PFSK-1 (cell line): ENCODE results near the gene CDKN2D.

ENCODE experiments used
- FOXP2 ChIP-seq: optimal IDR thresholded peaks from 2 replicates; pipeline ENCODE3; 2011; ENCODE audit warnings: borderline replicate concordance, control low read depth, inconsistent platforms; ENCODE audit not compliant: insufficient read depth; ENCODE audit errors: extremely low read length, extremely low read depth
- POLR2AphosphoS5 ChIP-seq: IDR thresholded peaks from 2 replicates; pipeline ENCODE4 v1.6.1; 2012; ENCODE audit warnings: low read depth, mild to moderate bottlenecking, control low read depth, low read length, moderate library complexity
- SIN3A ChIP-seq: IDR thresholded peaks from 2 replicates; pipeline ENCODE4 v1.6.1; 2012; ENCODE audit warnings: mild to moderate bottlenecking, low read length, moderate library complexity, borderline replicate concordance; ENCODE audit not compliant: insufficient read depth

DNA sequence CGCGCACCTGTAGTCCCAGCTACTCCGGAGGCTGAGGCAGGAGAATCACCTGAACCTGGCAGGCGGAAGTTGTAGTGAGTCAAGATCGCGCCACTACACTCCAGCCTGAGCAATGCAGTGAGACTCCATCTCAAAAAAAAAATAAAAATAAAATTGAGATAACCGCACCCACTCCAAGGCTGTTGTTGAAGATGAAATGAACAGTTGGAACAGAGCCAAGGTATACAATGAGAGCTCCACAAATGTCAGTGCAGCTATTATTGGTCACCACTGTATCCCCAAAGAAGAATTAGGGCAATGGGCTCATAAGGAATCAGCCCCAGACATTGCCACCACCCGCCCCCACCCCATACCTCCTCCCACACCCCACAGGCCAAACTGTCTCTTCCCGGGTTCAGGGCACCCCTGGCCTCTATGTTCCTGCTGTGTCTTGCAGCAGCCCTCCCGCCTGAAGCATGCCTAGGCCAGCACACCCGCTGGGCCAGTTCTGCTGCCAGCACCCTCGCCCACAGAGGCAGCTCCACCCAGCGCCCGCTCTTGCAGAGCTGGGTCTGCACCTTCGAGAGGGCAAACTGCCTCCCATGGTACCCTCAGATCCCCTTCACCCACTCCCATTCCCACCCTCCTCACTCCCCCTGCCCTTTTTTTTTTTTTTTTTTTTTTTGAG is 48.0 kb downstream of the CDKN2D start:
- TF ChIP-seq SIN3A (no peak), POLR2AphosphoS5 (no peak), FOXP2 (no peak)
